B cell (primary cell): Measurements from ENCODE around the gene BAZ1B. TPM values are rescaled to one million over a fixed set of nuclear protein-coding genes. Genes with fewer than 3 reads are reported as not detected.

Experiments
- ATAC-seq: fragments of 200-7000 bp; cut with Tn5 transposase; one replicate; pipeline ENCODE4 v1.10.0; 2021; ENCODE audit warnings: low read depth, mild to moderate bottlenecking, moderate number of reproducible peaks, moderate library complexity
- CTCF ChIA-PET: fragments of 350-600 bp; sonication (Branson Sonifier 250); formaldehyde crosslinking; loops from one replicate; lab custom pipeline; 2021; ENCODE audit warnings: antibody characterized with exemption, inconsistent platforms; lab: Charles Lee
- POLR2A ChIA-PET: fragments of 350-600 bp; sonication (Branson Sonifier 250); formaldehyde crosslinking; loops from one replicate; lab custom pipeline; 2021; ENCODE audit warnings: antibody characterized with exemption; lab: Charles Lee
- DNase-seq: peaks from one replicate; pipeline ENCODE4 v3.0.0; 2013
- H2AFZ ChIP-seq: 2 replicates; pipeline ENCODE4 v1.6.1; 2012; ENCODE audit warnings: mild to moderate bottlenecking, low read depth, low read length; ENCODE audit not compliant: insufficient read depth, poor library complexity, severe bottlenecking
- H3K27ac ChIP-seq, 2 donors: 1 replicate in 1 of 2; 2 replicates in 1 of 2; pipeline ENCODE4 v1.5.1; 2012 to 2013; ENCODE audit warnings: low read length in 2 of 2, mild to moderate bottlenecking in 2 of 2, moderate library complexity in 1 of 2
- H3K27me3 ChIP-seq, 4 experiments: fragments of 200-600 bp in 1 of 4; sonication (generic) in 1 of 4; replicated peaks in 1 of 4; 1 replicate in 2 of 4; 2 replicates in 2 of 4; pipeline versions ENCODE4 v1.6.1 to v1.7.0; 2013 to 2016; ENCODE audit warnings: low read length in 3 of 4, mild to moderate bottlenecking in 2 of 4, mixed read lengths in 1 of 4, moderate library complexity in 1 of 4; ENCODE audit not compliant: insufficient read depth in 4 of 4, control insufficient read depth in 3 of 4; ENCODE audit errors: control extremely low read depth in 1 of 4
- H3K36me3 ChIP-seq, 2 experiments: replicated peaks in 1 of 2; 1 replicate in 1 of 2; 2 replicates in 1 of 2; pipeline versions ENCODE4 v1.6.1 to v1.7.1; 2013; ENCODE audit warnings: low read length in 1 of 2; ENCODE audit not compliant: insufficient read depth in 2 of 2, control insufficient read depth in 1 of 2; ENCODE audit errors: control extremely low read depth in 1 of 2, extremely low read depth in 1 of 2
- H3K4me1 ChIP-seq, 2 donors: fragments of 200-600 bp in 1 of 2; sonication (generic) in 1 of 2; 1 replicate in 1 of 2; 2 replicates in 1 of 2; pipeline versions ENCODE4 v1.5.1 to v1.6.1; 2013 to 2017; ENCODE audit warnings: low read length in 2 of 2; ENCODE audit not compliant: control insufficient read depth in 2 of 2, insufficient read depth in 2 of 2
- H3K4me2 ChIP-seq: replicated peaks from 2 replicates; pipeline ENCODE3; 2012; ENCODE audit warnings: mild to moderate bottlenecking, low read depth, low read length; ENCODE audit not compliant: poor library complexity, severe bottlenecking
- H3K4me3 ChIP-seq, 5 experiments: fragments of 200-600 bp in 1 of 5; sonication (generic) in 1 of 5; 1 replicate in 3 of 5; 2 replicates in 2 of 5; pipeline versions ENCODE4 v1.5.1 to v1.7.0; 2011 to 2016; ENCODE audit warnings: low read length in 4 of 5, mild to moderate bottlenecking in 4 of 5, low read depth in 2 of 5, control low read depth in 1 of 5, moderate library complexity in 1 of 5; ENCODE audit not compliant: insufficient read depth in 1 of 5; ENCODE audit errors: control extremely low read depth in 1 of 5, extremely low read depth in 1 of 5
- H3K79me2 ChIP-seq: fragments of 200-600 bp; sonication (generic); one replicate; pipeline ENCODE4 v1.6.0; 2016; ENCODE audit warnings: low read length; ENCODE audit not compliant: control insufficient read depth, insufficient read depth
- H3K9ac ChIP-seq: fragments of 200-600 bp; sonication (generic); 2 replicates; pipeline ENCODE4 v1.6.1; 2017; ENCODE audit warnings: mild to moderate bottlenecking, low read length, moderate library complexity
- H3K9me3 ChIP-seq, 3 donors: one replicate each; pipeline versions ENCODE4 v1.6.1 to v1.7.1; 2013; ENCODE audit warnings: low read length in 2 of 3; ENCODE audit not compliant: control insufficient read depth in 2 of 3, insufficient read depth in 1 of 3; ENCODE audit errors: control extremely low read depth in 1 of 3
- H4K20me1 ChIP-seq: 2 replicates; pipeline ENCODE4 v1.6.0; 2012; ENCODE audit warnings: mild to moderate bottlenecking, low read length; ENCODE audit not compliant: insufficient read depth, control insufficient read depth, poor library complexity, severe bottlenecking
- H3K27ac Mint-ChIP-seq: one replicate; pipeline ENCODE4 v1.8.0; 2021; ENCODE audit warnings: mixed read lengths
- H3K27me3 Mint-ChIP-seq: one replicate; pipeline ENCODE4 v1.8.0; 2021; ENCODE audit warnings: mixed read lengths
- H3K4me1 Mint-ChIP-seq: one replicate; pipeline ENCODE4 v1.8.0; 2021; ENCODE audit warnings: mixed read lengths
- H3K4me3 Mint-ChIP-seq: one replicate; pipeline ENCODE4 v1.8.0; 2021; ENCODE audit warnings: mixed read lengths
- H3K9me3 Mint-ChIP-seq: one replicate; pipeline ENCODE4 v1.8.0; 2022; ENCODE audit warnings: mixed read lengths; ENCODE audit not compliant: insufficient read depth
- CTCF ChIP-seq: fragments of 200-600 bp; IDR thresholded peaks from one replicate; pipeline ENCODE4 v1.8.0; 2022; ENCODE audit warnings: antibody characterized with exemption, mild to moderate bottlenecking
- EZH2 ChIP-seq: IDR thresholded peaks from 2 replicates; pipeline ENCODE4 v1.6.1; 2012; ENCODE audit warnings: borderline replicate concordance, low read depth, mild to moderate bottlenecking, moderate library complexity, low read length; ENCODE audit not compliant: insufficient read depth, poor library complexity, severe bottlenecking
- WGBS: methylation state at CpG from one replicate; pipeline ENCODE4 v1.1.5; 2013; ENCODE audit warnings: missing lambda C conversion rate; ENCODE audit not compliant: insufficient coverage; 5-methylcytosine and 5-hydroxymethylcytosine counted together
- intact Hi-C: fragments of 100-400 bp; cut with micrococcal nuclease; formaldehyde crosslinking; loops from one replicate; pipeline ENCODE4 v1.10.0; 2022
- polyA plus RNA-seq: library from polyadenylated mRNA; depleted of rRNA; stranded (reverse); fragments of >200 nt; gene quantifications from 2 replicates; pipeline ENCODE4 v1.2.3, GENCODE V29; 2012
- total RNA-seq, 2 donors: library from RNA; stranded (reverse); fragments of 120-200 nt in 1 of 2; gene quantifications; 1 replicate in 1 of 2; 2 replicates in 1 of 2; pipeline versions ENCODE4 v1.2.3 to v1.2.4, GENCODE V29; 2013 to 2022

The BAZ1B gene
- total and polyA plus RNA-seq, 2 donors (not counting 1 experiment from before 2014, with no cell fraction given) = 17.2 to 68.1 TPM

DNA sequence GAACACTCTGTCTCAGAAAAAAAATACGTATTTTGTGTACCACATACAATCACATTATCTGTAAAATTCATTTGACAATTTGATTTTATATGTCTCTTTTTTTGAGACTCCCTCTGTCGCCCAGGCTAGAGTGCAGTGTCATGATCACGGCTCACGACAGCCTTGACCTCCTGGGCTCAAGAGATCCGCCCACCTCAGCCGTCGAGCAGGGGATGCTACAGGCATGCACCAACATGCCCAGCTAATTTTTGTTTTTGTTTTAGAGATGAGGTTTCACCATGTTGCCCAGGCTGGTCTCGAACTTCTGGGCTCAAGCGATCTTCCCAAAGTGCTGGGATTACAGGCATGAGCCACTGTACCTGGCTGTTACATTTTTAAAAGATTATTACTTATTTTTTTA lies 11.6 kb upstream of the BAZ1B start:
- H4K20me1 ChIP-seq = peaks cover 7% of the 10 kb centered on the region
- ATAC-seq (no peak), DNase-seq (no peak)
- intact Hi-C loops = no loop called here
- no peak overlapping the region for H3K4me3 ChIP-seq
- no peak for TF ChIP-seq EZH2
- TF ChIP-seq CTCF = no peak
- no peak overlapping the region for H3K27ac Mint-ChIP-seq
- no peak overlapping the region for H3K4me2 ChIP-seq
- no peaks in the 10 kb centered on the region for H3K4me1 ChIP-seq
- no peaks in the 10 kb centered on the region for H3K27me3 ChIP-seq
- peaks cover 3% of the 10 kb centered on the region for H3K79me2 ChIP-seq
- WGBS = 95% methylated on average over 6 of the region's 9 CpGs
- no peaks in the 10 kb centered on the region for H3K9me3 ChIP-seq
- H2AFZ ChIP-seq = no peak overlapping the region
- POLR2A ChIA-PET = no interaction called here
- no peaks in the 10 kb centered on the region for H3K9me3 Mint-ChIP-seq
- peaks cover 0 to 34% of the 10 kb centered on the region in 2 experiments for H3K36me3 ChIP-seq
- H3K9ac ChIP-seq = no peak overlapping the region
- CTCF ChIA-PET = no interaction called here
- no peaks in the 10 kb centered on the region for H3K27me3 Mint-ChIP-seq
- H3K4me1 Mint-ChIP-seq = no peaks in the 10 kb centered on the region
- H3K27ac ChIP-seq = no peak overlapping the region
- H3K4me3 Mint-ChIP-seq = no peak overlapping the region

GRCh38 chr7:73532224-73532623 lies 10.1 kb upstream of the BAZ1B start:
- H3K9me3 Mint-ChIP-seq = no peaks in the 10 kb centered on the region
- WGBS = 100% methylated on average over 6 of the region's 6 CpGs
- intact Hi-C loops = no loop called here
- no peak overlapping the region for H3K9ac ChIP-seq
- H3K9me3 ChIP-seq = no peaks in the 10 kb centered on the region
- no peak overlapping the region for H3K27ac ChIP-seq
- H2AFZ ChIP-seq = no peak overlapping the region
- peaks cover 0 to 19% of the 10 kb centered on the region in 2 experiments for H3K36me3 ChIP-seq
- ChIA-PET POLR2A (no interaction called here), CTCF (interaction anchor here (0.8 kb wide), 1 partner anchor 11 kb away, joined by 5 read pairs; no protein-coding TSS in a partner anchor)
- no peaks in the 10 kb centered on the region for H3K27me3 Mint-ChIP-seq
- DNase-seq (no peak), ATAC-seq (no peak)
- H3K79me2 ChIP-seq = no peaks in the 10 kb centered on the region
- TF ChIP-seq CTCF (no peak), EZH2 (no peak)
- no peak overlapping the region for H3K4me3 Mint-ChIP-seq
- no peak overlapping the region for H3K27ac Mint-ChIP-seq
- H3K4me1 Mint-ChIP-seq = peaks cover 8% of the 10 kb centered on the region
- no peaks in the 10 kb centered on the region for H3K27me3 ChIP-seq
- no peak overlapping the region for H3K4me2 ChIP-seq
- no peak overlapping the region for H3K4me3 ChIP-seq
- H3K4me1 ChIP-seq = peaks cover 3 to 5% of the 10 kb centered on the region in 2 donors
- peaks cover 5% of the 10 kb centered on the region for H4K20me1 ChIP-seq
